K562 (cell line): Measurements from ENCODE around the gene DNAJB14.

Experiments used
- CBX5 ChIP-seq: IDR thresholded peaks from 2 replicates; pipeline ENCODE4 v1.6.1; 2014; ENCODE audit warnings: low read depth, borderline replicate concordance
- CHD4 ChIP-seq: fragments of 200-600 bp; sonication (generic); IDR thresholded peaks from 3 replicates; pipeline ENCODE4 v1.6.1; 2012; ENCODE audit warnings: low read depth, mild to moderate bottlenecking, mixed read lengths, low read length, inconsistent platforms; ENCODE audit not compliant: insufficient read depth, insufficient replicate concordance, poor library complexity, severe bottlenecking
- DACH1 ChIP-seq: fragments of 450-650 bp; IDR thresholded peaks from 2 replicates; pipeline ENCODE4 v1.6.1; 2018; ENCODE audit not compliant: partially characterized antibody
- RBBP5 ChIP-seq: fragments of 200-600 bp; sonication (generic); IDR thresholded peaks from 2 replicates; pipeline ENCODE4 v1.6.1; 2012; ENCODE audit warnings: borderline replicate concordance, mild to moderate bottlenecking, low read length, control low read depth, inconsistent platforms; ENCODE audit not compliant: insufficient read depth, poor library complexity, severe bottlenecking
- SLC30A9 ChIP-seq: fragments of 250-450 bp; sonication (Bioruptor Pico); IDR thresholded peaks from 2 replicates; pipeline ENCODE4 v1.8.0; 2022; ENCODE audit warnings: mild to moderate bottlenecking, moderate library complexity
- TCF7 ChIP-seq: sonication (generic); IDR thresholded peaks from 2 replicates; pipeline ENCODE4 v1.6.1; 2016; ENCODE audit warnings: antibody characterized with exemption, borderline replicate concordance
- TF ChIP-seq, protein P1 (sequence below): fragments of 150-350 bp; conservative IDR thresholded peaks from 2 replicates; pipeline ENCODE4 v1.6.1; 2014; ENCODE audit warnings: low read length
- TF ChIP-seq, protein P2 (sequence below), 3 experiments: IDR thresholded peaks in 2 of 3; conservative IDR thresholded peaks in 1 of 3; 2 replicates each; pipeline ENCODE4 v1.5.1; 2011 to 2012; ENCODE audit warnings: low read length in 3 of 3, mild to moderate bottlenecking in 3 of 3, control low read depth in 2 of 3, improper control_type of control experiment in 1 of 3, inconsistent platforms in 1 of 3, low read depth in 1 of 3, mixed read lengths in 1 of 3, moderate library complexity in 1 of 3; ENCODE audit not compliant: insufficient read depth in 2 of 3

DNA sequence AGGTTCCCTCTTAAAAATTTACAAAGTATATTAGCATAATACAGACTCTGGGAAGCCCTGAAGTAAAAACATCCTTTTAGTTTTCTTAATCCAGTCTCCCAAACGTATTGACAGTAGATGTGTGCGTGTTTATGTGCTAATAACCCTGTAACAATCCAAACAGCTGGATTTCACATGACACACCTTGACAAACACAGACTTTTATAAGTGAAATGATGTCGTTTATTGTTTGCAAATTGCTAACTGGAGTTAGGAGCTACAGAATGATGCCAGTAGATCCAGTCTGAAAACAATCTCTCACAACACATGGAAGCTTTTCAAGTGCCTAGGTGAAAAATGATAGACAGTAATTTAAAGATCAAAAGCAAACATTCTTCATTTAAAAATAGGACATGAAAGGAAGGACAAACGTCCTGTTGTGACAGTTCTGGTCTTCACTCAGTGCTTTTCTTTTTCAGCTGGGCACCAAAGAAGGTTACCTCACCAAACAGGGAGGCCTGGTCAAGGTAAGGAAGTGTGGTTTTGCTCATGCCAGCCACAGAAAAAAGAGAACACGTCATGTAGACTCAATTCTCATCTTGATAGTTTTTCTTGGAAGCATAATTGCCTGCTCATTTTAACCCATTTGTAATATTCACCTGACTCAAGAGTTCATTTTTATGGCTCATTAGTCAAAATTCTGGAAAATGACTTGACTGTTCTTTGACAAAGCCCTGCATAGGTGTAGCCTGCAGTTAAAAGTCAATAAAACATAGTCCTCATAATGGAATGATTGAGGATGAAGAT, 85.1 kb downstream of the DNAJB14 start:
- no peak for TF ChIP-seq CBX5
- TF ChIP-seq, protein P1, sequence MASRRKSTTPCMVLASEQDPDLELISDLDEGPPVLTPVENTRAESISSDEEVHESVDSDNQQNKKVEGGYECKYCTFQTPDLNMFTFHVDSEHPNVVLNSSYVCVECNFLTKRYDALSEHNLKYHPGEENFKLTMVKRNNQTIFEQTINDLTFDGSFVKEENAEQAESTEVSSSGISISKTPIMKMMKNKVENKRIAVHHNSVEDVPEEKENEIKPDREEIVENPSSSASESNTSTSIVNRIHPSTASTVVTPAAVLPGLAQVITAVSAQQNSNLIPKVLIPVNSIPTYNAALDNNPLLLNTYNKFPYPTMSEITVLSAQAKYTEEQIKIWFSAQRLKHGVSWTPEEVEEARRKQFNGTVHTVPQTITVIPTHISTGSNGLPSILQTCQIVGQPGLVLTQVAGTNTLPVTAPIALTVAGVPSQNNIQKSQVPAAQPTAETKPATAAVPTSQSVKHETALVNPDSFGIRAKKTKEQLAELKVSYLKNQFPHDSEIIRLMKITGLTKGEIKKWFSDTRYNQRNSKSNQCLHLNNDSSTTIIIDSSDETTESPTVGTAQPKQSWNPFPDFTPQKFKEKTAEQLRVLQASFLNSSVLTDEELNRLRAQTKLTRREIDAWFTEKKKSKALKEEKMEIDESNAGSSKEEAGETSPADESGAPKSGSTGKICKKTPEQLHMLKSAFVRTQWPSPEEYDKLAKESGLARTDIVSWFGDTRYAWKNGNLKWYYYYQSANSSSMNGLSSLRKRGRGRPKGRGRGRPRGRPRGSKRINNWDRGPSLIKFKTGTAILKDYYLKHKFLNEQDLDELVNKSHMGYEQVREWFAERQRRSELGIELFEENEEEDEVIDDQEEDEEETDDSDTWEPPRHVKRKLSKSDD: no peak
- TF ChIP-seq CHD4: no peak
- no peak for TF ChIP-seq TCF7
- TF ChIP-seq DACH1: no peak
- TF ChIP-seq, protein P2, sequence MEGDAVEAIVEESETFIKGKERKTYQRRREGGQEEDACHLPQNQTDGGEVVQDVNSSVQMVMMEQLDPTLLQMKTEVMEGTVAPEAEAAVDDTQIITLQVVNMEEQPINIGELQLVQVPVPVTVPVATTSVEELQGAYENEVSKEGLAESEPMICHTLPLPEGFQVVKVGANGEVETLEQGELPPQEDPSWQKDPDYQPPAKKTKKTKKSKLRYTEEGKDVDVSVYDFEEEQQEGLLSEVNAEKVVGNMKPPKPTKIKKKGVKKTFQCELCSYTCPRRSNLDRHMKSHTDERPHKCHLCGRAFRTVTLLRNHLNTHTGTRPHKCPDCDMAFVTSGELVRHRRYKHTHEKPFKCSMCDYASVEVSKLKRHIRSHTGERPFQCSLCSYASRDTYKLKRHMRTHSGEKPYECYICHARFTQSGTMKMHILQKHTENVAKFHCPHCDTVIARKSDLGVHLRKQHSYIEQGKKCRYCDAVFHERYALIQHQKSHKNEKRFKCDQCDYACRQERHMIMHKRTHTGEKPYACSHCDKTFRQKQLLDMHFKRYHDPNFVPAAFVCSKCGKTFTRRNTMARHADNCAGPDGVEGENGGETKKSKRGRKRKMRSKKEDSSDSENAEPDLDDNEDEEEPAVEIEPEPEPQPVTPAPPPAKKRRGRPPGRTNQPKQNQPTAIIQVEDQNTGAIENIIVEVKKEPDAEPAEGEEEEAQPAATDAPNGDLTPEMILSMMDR (IDR thresholded peaks at IDR 0.05 in 2 of 3, conservative IDR thresholded peaks at IDR 0.05 in 1 of 3; ENCODE audit: insufficient read depth in 2 of 3, low read depth in 1 of 3, low read length in 3 of 3): no peak
- TF ChIP-seq SLC30A9 (CRISPR knock-in tag): no peak
- no peak for TF ChIP-seq RBBP5
